H9 (cell line): ENCODE data around the gene EPHA1. TPM values are rescaled to one million over a fixed set of nuclear protein-coding genes. Genes with fewer than 3 reads are reported as not detected.
A peak's percentile ranks its signal among the peaks of the same experiment; 100 is the strongest.

Experiments used
- DNase-seq: peaks from one replicate; pipeline ENCODE4 v3.0.0-alpha.2; 2017
- H2AFZ ChIP-seq: one replicate; pipeline ENCODE4 v1.6.1; 2013; ENCODE audit warnings: mild to moderate bottlenecking, low read length, control low read depth, moderate library complexity
- H2AK5ac ChIP-seq: 2 replicates; pipeline ENCODE4 v1.6.1; 2013; ENCODE audit warnings: low read length, control low read depth, mixed read lengths; ENCODE audit not compliant: insufficient read length
- H2BK120ac ChIP-seq: one replicate; pipeline ENCODE4 v1.6.1; 2013; ENCODE audit warnings: low read depth, mild to moderate bottlenecking, low read length, control low read depth, inconsistent platforms; ENCODE audit not compliant: poor library complexity, severe bottlenecking
- H2BK12ac ChIP-seq: 2 replicates; pipeline ENCODE4 v1.6.1; 2013; ENCODE audit warnings: low read length, control low read depth, mixed read lengths, low read depth; ENCODE audit not compliant: insufficient read length
- H2BK15ac ChIP-seq: 2 replicates; pipeline ENCODE4 v1.6.1; 2013; ENCODE audit warnings: low read depth, low read length, control low read depth
- H2BK20ac ChIP-seq: one replicate; pipeline ENCODE4 v1.6.1; 2013; ENCODE audit warnings: low read depth, mild to moderate bottlenecking, low read length, control low read depth, inconsistent platforms; ENCODE audit not compliant: poor library complexity, severe bottlenecking
- H2BK5ac ChIP-seq: 2 replicates; pipeline ENCODE4 v1.6.1; 2013; ENCODE audit warnings: low read length, control low read depth, mixed read lengths; ENCODE audit not compliant: insufficient read length
- H3K14ac ChIP-seq: 2 replicates; pipeline ENCODE4 v1.6.1; 2013; ENCODE audit warnings: low read length, control low read depth; ENCODE audit not compliant: insufficient read depth
- H3K18ac ChIP-seq: 2 replicates; pipeline ENCODE4 v1.6.1; 2013; ENCODE audit warnings: low read depth, mild to moderate bottlenecking, mixed read lengths, low read length, control low read depth; ENCODE audit not compliant: insufficient read length
- H3K23ac ChIP-seq: 2 replicates; pipeline ENCODE4 v1.6.1; 2013; ENCODE audit warnings: low read length, control low read depth, mixed read lengths, low read depth; ENCODE audit not compliant: insufficient read length
- H3K23me2 ChIP-seq: 2 replicates; pipeline ENCODE4 v1.6.1; 2013; ENCODE audit warnings: low read depth, mild to moderate bottlenecking, mixed read lengths, low read length, control low read depth; ENCODE audit not compliant: insufficient read length, poor library complexity, severe bottlenecking
- H3K27ac ChIP-seq: 2 replicates; pipeline ENCODE4 v1.5.1; 2013; ENCODE audit warnings: low read length, control low read depth, mixed read lengths, low read depth; ENCODE audit not compliant: insufficient read length
- H3K27me3 ChIP-seq: 2 replicates; pipeline ENCODE4 v1.6.1; 2013; ENCODE audit warnings: low read length, control low read depth, inconsistent platforms; ENCODE audit not compliant: insufficient read depth
- H3K4ac ChIP-seq: 2 replicates; pipeline ENCODE4 v1.6.1; 2013; ENCODE audit warnings: low read depth, mild to moderate bottlenecking, control low read depth, inconsistent platforms, low read length, moderate library complexity
- H3K4me1 ChIP-seq: 2 replicates; pipeline ENCODE4 v1.6.1; 2013; ENCODE audit warnings: low read length, control low read depth, inconsistent platforms; ENCODE audit not compliant: insufficient read depth
- H3K4me2 ChIP-seq: 2 replicates; pipeline ENCODE4 v1.6.1; 2013; ENCODE audit warnings: low read length, control low read depth, mixed read lengths; ENCODE audit not compliant: insufficient read length, insufficient read depth
- H3K56ac ChIP-seq: 2 replicates; pipeline ENCODE4 v1.6.1; 2013; ENCODE audit warnings: low read depth, mild to moderate bottlenecking, mixed read lengths, low read length, control low read depth; ENCODE audit not compliant: insufficient read length
- H3K79me1 ChIP-seq: 2 replicates; pipeline ENCODE4 v1.6.1; 2013; ENCODE audit warnings: low read depth, mild to moderate bottlenecking, moderate library complexity, low read length, control low read depth, inconsistent platforms; ENCODE audit not compliant: insufficient read depth, poor library complexity, severe bottlenecking
- H3K79me2 ChIP-seq: 2 replicates; pipeline ENCODE4 v1.6.1; 2013; ENCODE audit warnings: low read length, control low read depth, inconsistent platforms; ENCODE audit not compliant: insufficient read depth
- H3K9ac ChIP-seq: 2 replicates; pipeline ENCODE4 v1.6.1; 2013; ENCODE audit warnings: low read length, control low read depth, mixed read lengths; ENCODE audit not compliant: insufficient read length; ENCODE audit errors: extremely low read depth
- H3K9me3 ChIP-seq: one replicate; pipeline ENCODE4 v1.6.1; 2013; ENCODE audit warnings: low read depth, low read length, inconsistent platforms; ENCODE audit not compliant: control insufficient read depth
- H3T11ph ChIP-seq: one replicate; pipeline ENCODE4 v1.6.1; 2013; ENCODE audit warnings: mild to moderate bottlenecking, low read length, control low read depth, inconsistent platforms
- H4K20me1 ChIP-seq: one replicate; pipeline ENCODE4 v1.6.1; 2013; ENCODE audit not compliant: control insufficient read depth, insufficient read length, insufficient read depth
- H4K5ac ChIP-seq: 2 replicates; pipeline ENCODE4 v1.6.1; 2013; ENCODE audit warnings: low read depth, mild to moderate bottlenecking, mixed read lengths, low read length, control low read depth; ENCODE audit not compliant: insufficient read length
- H4K8ac ChIP-seq: replicated peaks from 2 replicates; pipeline ENCODE4 v1.6.1; 2013; ENCODE audit warnings: low read length, control low read depth, mixed read lengths, low read depth; ENCODE audit not compliant: insufficient read length
- H4K91ac ChIP-seq: 2 replicates; pipeline ENCODE4 v1.6.1; 2013; ENCODE audit warnings: low read depth, mild to moderate bottlenecking, moderate library complexity, mixed read lengths, low read length, control low read depth; ENCODE audit not compliant: insufficient read length
- H3K27ac Mint-ChIP-seq, 3 experiments: 2 replicates in 2 of 3; 3 replicates in 1 of 3; pipeline ENCODE4 v1.8.0; 2020 to 2021; ENCODE audit warnings: mixed read lengths in 3 of 3, mild to moderate bottlenecking in 1 of 3, moderate library complexity in 1 of 3
- H3K27me3 Mint-ChIP-seq: 2 replicates; pipeline ENCODE4 v1.8.0; 2021; ENCODE audit warnings: low read depth, mild to moderate bottlenecking, moderate library complexity, mixed read lengths
- H3K36me3 Mint-ChIP-seq, 3 experiments: 2 replicates in 2 of 3; 3 replicates in 1 of 3; pipeline ENCODE4 v1.8.0; 2020 to 2021; ENCODE audit warnings: low read depth in 3 of 3, mixed read lengths in 3 of 3; ENCODE audit not compliant: insufficient read depth in 1 of 3
- H3K4me1 Mint-ChIP-seq, 2 experiments: 2 replicates each; pipeline ENCODE4 v1.8.0; 2020; ENCODE audit warnings: mixed read lengths in 2 of 2
- H3K4me3 Mint-ChIP-seq, 2 experiments: 2 replicates in 1 of 2; 3 replicates in 1 of 2; pipeline ENCODE4 v1.8.0; 2020 to 2021; ENCODE audit warnings: mild to moderate bottlenecking in 2 of 2, mixed read lengths in 2 of 2, moderate library complexity in 1 of 2
- H3K9me3 Mint-ChIP-seq, 2 experiments: 2 replicates in 1 of 2; 3 replicates in 1 of 2; pipeline ENCODE4 v1.8.0; 2020; ENCODE audit warnings: mild to moderate bottlenecking in 2 of 2, mixed read lengths in 2 of 2, moderate library complexity in 1 of 2
- WGBS: extraction: QIAGEN DNeasy Blood & Tissue Kit; methylation state at CpG from one replicate; pipeline ENCODE4 v1.1.7; 2013; ENCODE audit warnings: missing lambda C conversion rate, low lambda C conversion rate, mixed read lengths; ENCODE audit not compliant: insufficient read length; ENCODE audit errors: extremely low coverage; 5-methylcytosine and 5-hydroxymethylcytosine counted together
- total RNA-seq: library from RNA; stranded (reverse); gene quantifications from 2 replicates; pipeline ENCODE4 v1.2.1, GENCODE V29; 2021
- TF ChIP-seq, protein P1 (sequence below): fragments of 200-600 bp; sonication (generic); conservative IDR thresholded peaks from 3 replicates; pipeline ENCODE4 v1.8.0; 2021; ENCODE audit warnings: antibody characterized with exemption, mild to moderate bottlenecking

The EPHA1 gene
- total RNA-seq, 1 experiment from 2014 or later, result 109 TPM

DNA sequence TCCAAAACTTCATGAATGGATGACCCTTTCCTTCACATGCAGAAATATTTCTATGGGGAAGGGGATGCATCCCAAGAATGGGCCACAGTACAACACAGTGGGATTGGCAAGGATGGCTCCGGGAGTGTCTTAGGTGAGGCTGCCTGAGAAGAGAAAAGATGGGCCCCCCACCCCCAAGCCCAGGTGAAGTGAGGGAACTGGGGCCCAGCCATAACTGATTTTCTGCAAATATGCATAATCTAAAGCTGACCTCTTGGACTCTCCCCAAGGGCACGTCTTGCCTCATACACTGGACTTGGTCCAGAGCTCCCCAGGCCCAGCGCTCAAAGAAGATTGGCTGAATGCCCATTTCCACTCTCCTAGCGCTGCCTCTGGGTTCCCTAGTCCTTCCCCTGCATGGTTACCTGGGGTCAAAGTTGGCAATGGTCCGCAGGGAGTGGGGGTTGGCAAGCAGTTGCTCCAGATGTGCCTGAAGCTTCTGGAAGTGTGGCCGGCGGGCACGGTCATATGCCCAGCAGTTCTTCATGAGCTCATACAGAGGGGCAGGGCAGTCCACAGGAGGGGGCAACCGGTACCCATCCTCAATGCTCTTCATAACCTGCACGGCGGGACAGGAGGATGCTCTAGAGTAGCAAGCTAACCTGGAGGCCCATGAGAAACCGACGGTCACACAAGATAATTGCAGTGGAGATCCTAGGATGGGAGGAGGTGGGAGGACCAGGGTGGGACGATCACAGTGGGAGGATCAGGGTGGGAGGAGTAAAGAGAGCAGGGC is 15.2 kb downstream of the EPHA1 start:
- TF ChIP-seq, protein P1, sequence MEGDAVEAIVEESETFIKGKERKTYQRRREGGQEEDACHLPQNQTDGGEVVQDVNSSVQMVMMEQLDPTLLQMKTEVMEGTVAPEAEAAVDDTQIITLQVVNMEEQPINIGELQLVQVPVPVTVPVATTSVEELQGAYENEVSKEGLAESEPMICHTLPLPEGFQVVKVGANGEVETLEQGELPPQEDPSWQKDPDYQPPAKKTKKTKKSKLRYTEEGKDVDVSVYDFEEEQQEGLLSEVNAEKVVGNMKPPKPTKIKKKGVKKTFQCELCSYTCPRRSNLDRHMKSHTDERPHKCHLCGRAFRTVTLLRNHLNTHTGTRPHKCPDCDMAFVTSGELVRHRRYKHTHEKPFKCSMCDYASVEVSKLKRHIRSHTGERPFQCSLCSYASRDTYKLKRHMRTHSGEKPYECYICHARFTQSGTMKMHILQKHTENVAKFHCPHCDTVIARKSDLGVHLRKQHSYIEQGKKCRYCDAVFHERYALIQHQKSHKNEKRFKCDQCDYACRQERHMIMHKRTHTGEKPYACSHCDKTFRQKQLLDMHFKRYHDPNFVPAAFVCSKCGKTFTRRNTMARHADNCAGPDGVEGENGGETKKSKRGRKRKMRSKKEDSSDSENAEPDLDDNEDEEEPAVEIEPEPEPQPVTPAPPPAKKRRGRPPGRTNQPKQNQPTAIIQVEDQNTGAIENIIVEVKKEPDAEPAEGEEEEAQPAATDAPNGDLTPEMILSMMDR, result no peak
- no peak overlapping the region for H2AK5ac ChIP-seq
- H4K91ac ChIP-seq, result no peak overlapping the region
- H3K9me3 ChIP-seq, result no peaks in the 10 kb centered on the region
- H2BK20ac ChIP-seq, result no peak overlapping the region
- no peak overlapping the region for H3K27ac ChIP-seq
- no CpG with 5 or more reads among the region's 14 CpGs for WGBS
- H3K27me3 ChIP-seq, result no peaks in the 10 kb centered on the region
- no peak overlapping the region for H3K18ac ChIP-seq
- H3K9ac ChIP-seq, result no peak overlapping the region
- Mint-ChIP-seq H3K4me1 (peaks cover 0 to 5% of the 10 kb centered on the region in 2 experiments; a peak in 3 of 4 replicates), H3K27me3 (peaks cover 2% of the 10 kb centered on the region), H3K4me3 (no peak overlapping the region; a peak in 1 of 5 replicates), H3K36me3 (peaks cover 64 to 96% (median 92%) of the 10 kb centered on the region in 3 experiments), H3K27ac (peak overlapping the region in 1 of 3 experiments; percentile 62; a peak in 3 of 7 replicates), H3K9me3 (no peaks in the 10 kb centered on the region)
- no peak overlapping the region for H3K14ac ChIP-seq
- no peak overlapping the region for H3K4ac ChIP-seq
- no peak overlapping the region for H2BK12ac ChIP-seq
- no peaks in the 10 kb centered on the region for H3K23me2 ChIP-seq
- no peak overlapping the region for H3K4me2 ChIP-seq
- DNase-seq, result peak; percentile 24
- no peak overlapping the region for H2BK15ac ChIP-seq
- no peak overlapping the region for H3K56ac ChIP-seq
- H2AFZ ChIP-seq, result no peak overlapping the region
- H2BK5ac ChIP-seq, result no peak overlapping the region
- H3K79me1 ChIP-seq, result no peaks in the 10 kb centered on the region
- H4K8ac ChIP-seq, result no peak overlapping the region
- H3K79me2 ChIP-seq, result no peaks in the 10 kb centered on the region
- H3K23ac ChIP-seq, result no peak overlapping the region
- H3K4me1 ChIP-seq, result no peaks in the 10 kb centered on the region
- H3T11ph ChIP-seq, result no peak overlapping the region
- H4K5ac ChIP-seq, result no peak overlapping the region
- no peak overlapping the region for H2BK120ac ChIP-seq
- H4K20me1 ChIP-seq, result no peaks in the 10 kb centered on the region
